Neural crest cell (in vitro differentiated cells): Measurements from ENCODE around the gene CACNA2D3. TPM values are rescaled to one million over a fixed set of nuclear protein-coding genes. Genes with fewer than 3 reads are reported as not detected.

Source experiments
- DNase-seq: peaks from one replicate; pipeline ENCODE4 v3.0.0; 2021; ENCODE audit warnings: low read depth, mixed read lengths, low spot score
- H3K27ac Mint-ChIP-seq: one replicate; pipeline ENCODE4 v1.8.0; 2021; ENCODE audit warnings: mild to moderate bottlenecking, mixed read lengths; ENCODE audit not compliant: unreplicated experiment
- H3K27me3 Mint-ChIP-seq: 2 replicates; pipeline ENCODE4 v1.8.0; 2021; ENCODE audit warnings: low read depth, mild to moderate bottlenecking, mixed read lengths
- H3K36me3 Mint-ChIP-seq: 2 replicates; pipeline ENCODE4 v1.8.0; 2021; ENCODE audit warnings: low read depth, mild to moderate bottlenecking, mixed read lengths
- H3K4me1 Mint-ChIP-seq: 2 replicates; pipeline ENCODE4 v1.8.0; 2021; ENCODE audit warnings: mixed read lengths
- H3K4me3 Mint-ChIP-seq: one replicate; pipeline ENCODE4 v1.8.0; 2021; ENCODE audit warnings: mild to moderate bottlenecking, mixed read lengths
- H3K9me3 Mint-ChIP-seq: 2 replicates; pipeline ENCODE4 v1.8.0; 2021; ENCODE audit warnings: mixed read lengths
- CTCF ChIP-seq: fragments of 200-600 bp; sonication (generic); conservative IDR thresholded peaks from 2 replicates; pipeline ENCODE4 v1.5.0; 2021; ENCODE audit warnings: antibody characterized with exemption, mild to moderate bottlenecking
- total RNA-seq: library from RNA; stranded (reverse); gene quantifications from 2 replicates; pipeline ENCODE4 v1.2.1, GENCODE V29; 2021

The CACNA2D3 gene
- total RNA-seq, 1 donor from 2014 or later = 0.82 TPM

GRCh38 chr3:54955941-54956340, 833.6 kb downstream of the CACNA2D3 start:
- Mint-ChIP-seq H3K27me3 (no peaks in the 10 kb centered on the region), H3K27ac (no peak overlapping the region), H3K4me1 (peaks cover 26% of the 10 kb centered on the region)

GRCh38 chr3:54957711-54958110, 835.4 kb downstream of the CACNA2D3 start:
- Mint-ChIP-seq H3K4me1 (peaks cover 23% of the 10 kb centered on the region), H3K27me3 (no peaks in the 10 kb centered on the region), H3K36me3 (no peaks in the 10 kb centered on the region), H3K27ac (no peak overlapping the region), H3K4me3 (no peak overlapping the region), H3K9me3 (no peaks in the 10 kb centered on the region)
- DNase-seq = no peak
- TF ChIP-seq CTCF = no peak

More at GRCh38 chr3:54955941-54956340, 833.6 kb downstream of the CACNA2D3 start:
- DNase-seq = no peak
- Mint-ChIP-seq H3K9me3 (no peaks in the 10 kb centered on the region), H3K4me3 (no peak overlapping the region), H3K36me3 (no peaks in the 10 kb centered on the region)
- no peak for TF ChIP-seq CTCF

DNA sequence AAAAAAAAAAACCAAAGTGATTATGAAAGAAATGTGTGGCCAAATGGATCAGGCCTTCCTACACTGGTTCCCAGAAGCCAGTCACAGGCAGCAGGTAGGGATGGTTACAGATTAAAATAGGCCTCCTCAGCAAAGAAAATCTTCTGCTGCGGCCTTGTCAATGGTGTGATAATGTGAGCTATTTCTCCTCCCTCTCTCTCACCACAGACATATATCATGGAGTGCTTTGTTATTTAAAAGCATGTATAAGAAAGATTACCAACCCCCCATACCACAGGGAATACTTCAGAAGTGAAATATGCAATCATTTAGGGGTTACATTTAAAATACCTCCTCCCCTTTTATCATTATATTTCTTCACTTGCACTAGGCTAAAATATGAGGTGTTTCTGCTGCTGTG, 837.7 kb downstream of the CACNA2D3 start:
- Mint-ChIP-seq H3K36me3 (no peaks in the 10 kb centered on the region), H3K27ac (no peak overlapping the region), H3K4me3 (no peak overlapping the region), H3K27me3 (no peaks in the 10 kb centered on the region), H3K4me1 (peaks cover 30% of the 10 kb centered on the region), H3K9me3 (no peaks in the 10 kb centered on the region)
- no peak for TF ChIP-seq CTCF
- no peak for DNase-seq

- DNase-seq = no peak
- no peak overlapping the region for H3K27ac Mint-ChIP-seq
- H3K9me3 Mint-ChIP-seq = peaks cover 5% of the 10 kb centered on the region
- H3K36me3 Mint-ChIP-seq = no peaks in the 10 kb centered on the region
- TF ChIP-seq CTCF = no peak
- peaks cover 36% of the 10 kb centered on the region for H3K4me1 Mint-ChIP-seq
- no peaks in the 10 kb centered on the region for H3K27me3 Mint-ChIP-seq
- no peak overlapping the region for H3K4me3 Mint-ChIP-seq
These were observed 838.3 kb downstream of the CACNA2D3 start for GRCh38 chr3:54960701-54961100.

DNA sequence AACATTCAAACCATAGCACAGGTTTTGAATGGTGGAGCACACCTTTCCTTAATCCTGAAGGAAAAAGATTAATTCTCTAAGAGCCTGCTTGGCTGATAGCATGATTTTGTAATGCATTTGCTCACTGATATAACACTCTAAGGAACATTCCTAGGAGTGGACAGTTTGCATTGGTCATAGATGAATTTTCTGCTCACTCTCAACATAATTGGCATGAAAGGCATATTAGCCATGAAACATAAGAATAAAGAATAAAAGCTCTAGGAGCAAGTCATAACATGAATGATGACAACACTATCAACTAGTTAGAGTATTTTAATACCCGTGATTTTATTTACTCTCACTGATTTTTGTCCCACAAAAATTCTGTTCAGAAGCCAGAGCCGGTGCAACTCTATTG, 839.8 kb downstream of the CACNA2D3 start:
- Mint-ChIP-seq H3K27me3 (no peaks in the 10 kb centered on the region), H3K4me1 (peaks cover 42% of the 10 kb centered on the region), H3K36me3 (no peaks in the 10 kb centered on the region), H3K4me3 (no peak overlapping the region), H3K27ac (no peak overlapping the region), H3K9me3 (peaks cover 5% of the 10 kb centered on the region)
- DNase-seq = no peak
- TF ChIP-seq CTCF = no peak

- H3K27me3 Mint-ChIP-seq = no peaks in the 10 kb centered on the region
- peaks cover 5% of the 10 kb centered on the region for H3K9me3 Mint-ChIP-seq
- no peaks in the 10 kb centered on the region for H3K36me3 Mint-ChIP-seq
- H3K27ac Mint-ChIP-seq = no peak overlapping the region
- no peak for DNase-seq
- no peak for TF ChIP-seq CTCF
- H3K4me3 Mint-ChIP-seq = no peak overlapping the region
- H3K4me1 Mint-ChIP-seq = peaks cover 49% of the 10 kb centered on the region
These were observed 841.3 kb downstream of the CACNA2D3 start for GRCh38 chr3:54963641-54964040.
